ENCODE results near the gene SMAP1.

The SMAP1 gene

DNA sequence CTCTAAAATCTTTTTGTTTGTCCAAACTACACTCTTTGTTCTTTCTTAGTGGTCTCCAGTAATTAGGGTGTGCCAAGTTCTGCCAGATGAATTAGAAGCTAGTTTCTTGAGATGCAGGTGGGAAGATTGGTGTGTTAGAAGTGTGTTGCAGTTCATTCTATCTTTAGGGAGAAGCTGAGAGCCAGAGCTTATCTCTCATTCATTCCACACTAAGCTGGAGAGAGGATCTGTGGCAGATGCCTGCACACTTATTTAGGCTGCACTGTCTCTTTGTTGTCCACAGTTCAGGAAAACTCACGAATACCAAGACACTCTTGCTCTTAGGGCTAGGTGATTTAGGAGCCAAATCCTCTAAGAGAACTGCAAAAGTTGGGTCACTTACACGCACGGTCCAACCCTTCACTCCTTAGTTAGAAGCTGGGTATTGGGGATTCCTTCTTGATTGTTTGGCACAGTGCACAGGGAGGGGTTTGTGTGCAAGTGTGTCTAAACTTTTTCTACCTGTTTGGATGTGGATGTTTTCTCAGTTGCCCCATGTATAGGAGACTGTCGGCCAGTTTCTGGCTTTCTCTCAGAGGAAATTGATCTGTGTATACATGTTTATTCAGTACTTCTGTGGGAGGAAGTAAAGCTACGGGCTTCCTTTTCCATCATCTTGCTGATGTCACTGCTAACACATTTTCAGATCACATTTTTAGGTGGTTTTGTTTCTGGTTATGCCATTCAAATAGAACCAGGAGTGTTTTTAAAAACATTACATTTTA is 49.5 kb downstream of the SMAP1 start:
- TF ChIP-seq, protein P1, sequence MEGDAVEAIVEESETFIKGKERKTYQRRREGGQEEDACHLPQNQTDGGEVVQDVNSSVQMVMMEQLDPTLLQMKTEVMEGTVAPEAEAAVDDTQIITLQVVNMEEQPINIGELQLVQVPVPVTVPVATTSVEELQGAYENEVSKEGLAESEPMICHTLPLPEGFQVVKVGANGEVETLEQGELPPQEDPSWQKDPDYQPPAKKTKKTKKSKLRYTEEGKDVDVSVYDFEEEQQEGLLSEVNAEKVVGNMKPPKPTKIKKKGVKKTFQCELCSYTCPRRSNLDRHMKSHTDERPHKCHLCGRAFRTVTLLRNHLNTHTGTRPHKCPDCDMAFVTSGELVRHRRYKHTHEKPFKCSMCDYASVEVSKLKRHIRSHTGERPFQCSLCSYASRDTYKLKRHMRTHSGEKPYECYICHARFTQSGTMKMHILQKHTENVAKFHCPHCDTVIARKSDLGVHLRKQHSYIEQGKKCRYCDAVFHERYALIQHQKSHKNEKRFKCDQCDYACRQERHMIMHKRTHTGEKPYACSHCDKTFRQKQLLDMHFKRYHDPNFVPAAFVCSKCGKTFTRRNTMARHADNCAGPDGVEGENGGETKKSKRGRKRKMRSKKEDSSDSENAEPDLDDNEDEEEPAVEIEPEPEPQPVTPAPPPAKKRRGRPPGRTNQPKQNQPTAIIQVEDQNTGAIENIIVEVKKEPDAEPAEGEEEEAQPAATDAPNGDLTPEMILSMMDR (IDR thresholded peaks at IDR 0.05; ENCODE audit: control extremely low read depth, extremely low read depth, low read depth, missing control alignments), result no peak
- CTCF ChIA-PET, result interaction anchor here (0.8 to 2.5 kb wide), 4 partner anchors 9 to 496 kb away, joined by 3 to 20 read pairs (median 5); no protein-coding TSS in a partner anchor
- POLR2A ChIA-PET, result no interaction called here
- no peak for DNase-seq (ENCODE audit: extremely low spot score)

DNA sequence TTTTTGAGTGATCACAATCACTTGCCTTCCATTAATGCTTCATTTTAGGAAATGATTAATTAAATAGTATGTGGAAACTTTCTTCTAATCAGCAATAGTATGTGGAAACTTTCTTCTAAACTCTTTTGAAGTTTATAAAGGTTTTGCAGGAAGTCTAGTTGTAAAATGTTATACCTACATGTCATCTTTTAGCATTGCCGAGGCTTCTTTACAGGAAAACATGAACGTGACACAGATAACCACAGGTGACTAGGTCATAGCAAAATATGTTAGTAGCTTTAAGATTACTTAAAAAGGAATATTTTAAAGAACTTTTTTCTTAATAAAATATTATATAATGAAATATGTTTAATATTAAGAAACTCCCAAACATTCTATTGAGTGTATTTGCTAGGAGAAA is 56.8 kb downstream of the SMAP1 start:
- POLR2A ChIA-PET, result no interaction called here
- TF ChIP-seq, protein P1 (IDR thresholded peaks at IDR 0.05; ENCODE audit: control extremely low read depth, extremely low read depth, low read depth, missing control alignments), result no peak
- CTCF ChIA-PET, result interaction anchor here (1.1 to 1.2 kb wide), 2 partner anchors 9 to 39 kb away, joined by 3 read pairs; no protein-coding TSS in a partner anchor
- DNase-seq (ENCODE audit: extremely low spot score), result no peak

DNA sequence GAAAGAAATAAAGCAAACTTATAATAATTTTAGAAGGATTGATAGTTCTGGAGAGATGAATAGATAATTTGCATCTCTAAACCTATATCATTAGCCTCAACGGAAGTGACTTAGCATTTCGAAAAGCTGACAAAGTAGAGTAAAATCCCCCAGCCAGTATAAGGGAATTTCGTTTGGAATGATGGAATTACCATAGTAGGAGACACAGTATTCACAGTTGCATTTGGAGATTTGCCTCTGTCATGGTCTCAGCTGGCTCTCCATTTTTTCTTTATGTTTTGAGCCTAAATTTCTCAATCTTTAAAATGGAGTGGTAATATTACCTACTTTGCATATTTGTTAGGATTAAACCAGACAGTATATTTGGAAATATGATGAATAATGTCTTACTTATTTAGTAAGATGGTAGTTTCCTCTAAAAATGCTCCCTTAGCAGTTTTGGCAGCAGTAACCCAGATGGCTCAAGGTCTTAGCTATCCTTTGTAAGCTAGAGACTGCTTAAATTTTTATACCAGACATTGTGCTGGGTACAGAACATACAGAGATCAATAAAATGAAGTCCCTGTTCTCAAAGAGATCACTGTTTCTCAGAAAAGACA is 58.2 kb downstream of the SMAP1 start:
- ChIA-PET CTCF (interaction anchor here (1.2 to 2.0 kb wide), 4 partner anchors 15 to 158 kb away, joined by 3 to 8 read pairs (median 6); no protein-coding TSS in a partner anchor), POLR2A (no interaction called here)
- DNase-seq (ENCODE audit: extremely low spot score), result no peak
- TF ChIP-seq, protein P1 (IDR thresholded peaks at IDR 0.05; ENCODE audit: control extremely low read depth, extremely low read depth, low read depth, missing control alignments), result no peak

DNA sequence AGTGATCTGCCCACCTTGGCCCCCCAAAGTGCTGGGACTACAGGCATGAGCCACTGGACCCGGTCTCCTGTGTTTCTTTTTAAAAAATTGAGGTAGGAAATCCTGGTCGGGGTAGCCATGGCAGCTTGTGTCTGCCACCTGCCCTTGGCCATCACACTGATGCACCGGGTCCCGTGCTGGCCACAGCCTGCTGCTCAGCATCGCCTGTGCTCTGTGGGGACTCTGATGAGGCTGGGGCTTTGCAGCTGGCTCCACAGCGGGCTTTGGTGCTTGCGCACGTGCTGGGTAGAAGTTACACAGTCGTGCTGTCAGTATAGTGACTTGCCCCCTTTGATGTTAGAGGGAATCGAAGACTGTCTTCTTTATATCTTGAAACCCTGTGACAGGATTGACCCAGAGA is 66.7 kb downstream of the SMAP1 start:
- TF ChIP-seq, protein P1 (IDR thresholded peaks at IDR 0.05; ENCODE audit: control extremely low read depth, extremely low read depth, low read depth, missing control alignments), result no peak
- POLR2A ChIA-PET, result no interaction called here
- no peak for DNase-seq (ENCODE audit: extremely low spot score)
- CTCF ChIA-PET, result interaction anchor here (1.0 kb wide), 1 partner anchor 10 kb away, joined by 3 read pairs; no protein-coding TSS in a partner anchor

DNA sequence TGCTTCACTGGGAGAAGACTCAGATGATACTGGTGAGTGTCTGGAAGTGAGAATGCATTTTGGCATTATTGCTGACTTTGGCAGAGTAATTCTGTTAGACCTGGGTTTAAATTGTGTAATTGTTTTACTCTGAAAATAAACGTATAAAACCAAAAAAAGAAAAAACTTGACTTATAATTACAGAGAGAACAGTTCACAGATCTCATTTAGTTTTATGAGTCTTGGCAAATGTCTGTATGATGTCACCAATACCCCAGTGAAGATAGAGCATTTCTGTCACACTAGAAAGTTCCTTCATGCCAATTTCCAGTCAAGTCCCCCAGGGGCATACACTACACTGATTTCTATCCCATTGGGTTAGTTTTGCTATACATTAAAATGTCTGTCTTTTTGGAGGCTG is 67.3 kb downstream of the SMAP1 start:
- CTCF ChIA-PET, result no interaction called here
- no peak for DNase-seq (ENCODE audit: extremely low spot score)
- POLR2A ChIA-PET, result no interaction called here
- TF ChIP-seq, protein P1 (IDR thresholded peaks at IDR 0.05; ENCODE audit: control extremely low read depth, extremely low read depth, low read depth, missing control alignments), result no peak

DNA sequence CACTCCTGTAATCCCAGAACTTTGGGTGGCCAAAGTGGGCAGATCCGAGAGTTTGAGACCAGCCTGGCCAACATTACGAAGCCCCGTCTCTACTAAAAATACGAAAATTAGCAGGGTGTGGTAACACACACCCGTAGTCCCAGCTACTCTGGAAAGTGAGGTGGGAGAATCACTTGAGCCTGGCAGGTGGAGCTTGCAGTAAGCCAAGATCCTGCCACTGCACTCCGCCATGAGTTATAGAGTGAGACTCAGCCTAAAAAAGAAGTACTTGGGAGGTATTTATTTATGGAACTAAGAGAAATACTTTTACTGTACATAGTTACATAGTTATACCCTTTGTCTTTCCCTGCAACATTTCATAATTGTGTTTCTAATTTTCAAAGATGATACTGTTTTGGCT is 67.8 kb downstream of the SMAP1 start:
- ChIA-PET CTCF (no interaction called here), POLR2A (no interaction called here)
- no peak for DNase-seq (ENCODE audit: extremely low spot score)
- TF ChIP-seq, protein P1 (IDR thresholded peaks at IDR 0.05; ENCODE audit: control extremely low read depth, extremely low read depth, low read depth, missing control alignments), result no peak

All from GM10248 (cell line).